ENCODE results near the gene CHD1.

Gene CHD1

GRCh38 chr5:98928873-98929709 is at the start of gene CHD1:
CHD1 (minus strand) TSS chr5:98929007; CDS start chr5:98926386, 2,621 bp downstream.
- peaks cover 66% of the 10 kb centered on the region for H3K79me2 ChIP-seq (ENCODE audit: control insufficient read depth, low read length)

GRCh38 chr5:98978528-98978927 is 49.7 kb upstream of the CHD1 start:
- no peak overlapping the region for H3K4me3 ChIP-seq (ENCODE audit: low read length)
- 0 out of 2 replicates have a peak, but pooled peaks cover 4% of the 10 kb centered on the region for H3K27me3 ChIP-seq (ENCODE audit: control insufficient read depth, low read length)
- H3K4me1 ChIP-seq (ENCODE audit: control insufficient read depth, low read length), result no peaks in the 10 kb centered on the region
- no peaks in the 10 kb centered on the region for H3K9me2 ChIP-seq (replicated peaks; ENCODE audit: control insufficient read depth, low read length)
- no peak overlapping the region for H3K27ac ChIP-seq (ENCODE audit: low read depth, low read length)
- H3F3A ChIP-seq (ENCODE audit: control insufficient read depth, insufficient read depth), result no peaks in the 10 kb centered on the region
- no peak overlapping the region for H3K4me2 ChIP-seq (ENCODE audit: low read length)
- TF ChIP-seq EZH2phosphoT487 (IDR thresholded peaks at IDR 0.05; ENCODE audit: borderline replicate concordance, low read length), result no peak
- no peak for TF ChIP-seq CTCF (IDR thresholded peaks at IDR 0.05; ENCODE audit: low read depth, low read length, poor library complexity, severe bottlenecking)
- no peaks in the 10 kb centered on the region for H3K36me3 ChIP-seq (ENCODE audit: control insufficient read depth, low read length)
- H3K79me2 ChIP-seq (ENCODE audit: control insufficient read depth, low read length), result no peaks in the 10 kb centered on the region
- H4K20me1 ChIP-seq (ENCODE audit: control insufficient read depth, insufficient read depth, low read depth, low read length), result no peaks in the 10 kb centered on the region
- H3K9me3 ChIP-seq (ENCODE audit: control insufficient read depth, insufficient read depth, low read length), result no peaks in the 10 kb centered on the region

More at GRCh38 chr5:98928873-98929709, at the start of gene CHD1:
- Histone ChIP-seq H3K9me2 (replicated peaks; ENCODE audit: control insufficient read depth, low read length) (no peaks in the 10 kb centered on the region), H4K20me1 (ENCODE audit: control insufficient read depth, insufficient read depth, low read depth, low read length) (peaks cover 32% of the 10 kb centered on the region), H3K27me3 (ENCODE audit: control insufficient read depth, low read length) (no peaks in the 10 kb centered on the region), H3F3A (ENCODE audit: control insufficient read depth, insufficient read depth) (peaks cover 5% of the 10 kb centered on the region; the same call in 1 of the 2 replicates), H3K4me1 (ENCODE audit: control insufficient read depth, low read length) (peaks cover 33% of the 10 kb centered on the region), H3K9me3 (ENCODE audit: control insufficient read depth, insufficient read depth, low read length) (no peaks in the 10 kb centered on the region), H3K36me3 (ENCODE audit: control insufficient read depth, low read length) (peaks cover 33% of the 10 kb centered on the region), H3K4me3 (ENCODE audit: low read length) (peak within 1 kb of the TSS; percentile 88), H3K4me2 (ENCODE audit: low read length) (peak within 1 kb of the TSS; percentile 73), H3K27ac (ENCODE audit: low read depth, low read length) (peak within 1 kb of the TSS; percentile 80)
- no peak for TF ChIP-seq CTCF (IDR thresholded peaks at IDR 0.05; ENCODE audit: low read depth, low read length, poor library complexity, severe bottlenecking)

GRCh38 chr5:98977723-98978122 is 48.9 kb upstream of the CHD1 start:
- H3K9me2 ChIP-seq (replicated peaks; ENCODE audit: control insufficient read depth, low read length), result no peaks in the 10 kb centered on the region
- H3K27ac ChIP-seq (ENCODE audit: low read depth, low read length), result no peak overlapping the region
- H3K4me3 ChIP-seq (ENCODE audit: low read length), result no peak overlapping the region
- no peaks in the 10 kb centered on the region for H3K79me2 ChIP-seq (ENCODE audit: control insufficient read depth, low read length)
- no peaks in the 10 kb centered on the region for H4K20me1 ChIP-seq (ENCODE audit: control insufficient read depth, insufficient read depth, low read depth, low read length)
- no peak overlapping the region for H3K4me2 ChIP-seq (ENCODE audit: low read length)
- 0 out of 2 replicates have a peak, but pooled peaks cover 4% of the 10 kb centered on the region for H3K27me3 ChIP-seq (ENCODE audit: control insufficient read depth, low read length)
- no peaks in the 10 kb centered on the region for H3F3A ChIP-seq (ENCODE audit: control insufficient read depth, insufficient read depth)
- no peak for TF ChIP-seq CTCF (IDR thresholded peaks at IDR 0.05; ENCODE audit: low read depth, low read length, poor library complexity, severe bottlenecking)
- H3K4me1 ChIP-seq (ENCODE audit: control insufficient read depth, low read length), result no peaks in the 10 kb centered on the region
- H3K9me3 ChIP-seq (ENCODE audit: control insufficient read depth, insufficient read depth, low read length), result no peaks in the 10 kb centered on the region
- no peaks in the 10 kb centered on the region for H3K36me3 ChIP-seq (ENCODE audit: control insufficient read depth, low read length)
